ENCODE results near the gene PLA2G4B.

PLA2G4B gene

DNA sequence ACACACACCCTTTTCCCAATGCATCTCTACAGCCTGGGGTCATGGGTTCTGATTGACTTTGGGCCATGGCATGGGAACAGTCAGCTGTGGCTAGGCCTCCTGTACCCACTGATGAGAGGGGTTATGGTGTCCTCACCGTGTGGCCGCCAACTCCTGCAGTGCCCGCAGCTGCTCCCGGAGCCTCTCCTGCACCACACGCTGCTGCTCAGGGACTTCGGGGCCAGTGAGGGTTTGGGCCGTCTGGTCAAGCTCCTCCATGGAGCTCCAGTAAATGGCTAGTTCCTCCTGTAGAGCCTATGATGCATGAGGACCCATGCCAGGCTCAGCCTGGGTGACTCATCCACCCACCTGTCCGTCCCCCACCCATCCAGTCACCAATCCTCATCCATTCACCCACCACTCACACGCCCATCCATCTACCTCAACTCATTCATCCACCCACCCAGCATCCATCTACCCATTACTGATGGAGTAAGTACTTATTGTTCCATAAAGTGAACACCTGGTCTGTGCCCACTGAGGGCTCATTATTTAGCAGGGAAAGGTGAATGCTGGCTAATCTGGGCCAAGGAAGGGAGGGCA is 33.6 kb downstream of the PLA2G4B start:
- DNase-seq = no peak

DNA sequence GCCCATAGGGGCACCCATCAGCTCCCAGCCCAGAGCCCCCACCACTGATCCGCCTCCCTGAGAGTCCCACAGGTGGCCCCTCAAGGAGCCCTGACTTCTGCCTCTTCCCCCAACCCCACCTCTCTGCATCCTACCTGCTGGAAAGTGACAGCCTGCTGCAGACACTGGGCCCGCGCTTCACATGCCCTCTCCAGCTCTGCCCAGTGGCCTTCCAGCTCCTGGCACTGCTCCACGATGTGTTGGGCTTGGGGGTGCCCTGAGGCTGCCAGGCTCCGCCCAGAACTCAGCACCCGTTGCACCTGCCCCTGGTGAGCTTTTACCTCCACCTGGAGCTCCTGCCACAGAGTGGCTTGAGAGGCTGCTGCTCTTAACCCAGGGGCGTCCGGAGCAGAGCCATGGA is 35.1 kb downstream of the PLA2G4B start:
- DNase-seq = no peak

DNA sequence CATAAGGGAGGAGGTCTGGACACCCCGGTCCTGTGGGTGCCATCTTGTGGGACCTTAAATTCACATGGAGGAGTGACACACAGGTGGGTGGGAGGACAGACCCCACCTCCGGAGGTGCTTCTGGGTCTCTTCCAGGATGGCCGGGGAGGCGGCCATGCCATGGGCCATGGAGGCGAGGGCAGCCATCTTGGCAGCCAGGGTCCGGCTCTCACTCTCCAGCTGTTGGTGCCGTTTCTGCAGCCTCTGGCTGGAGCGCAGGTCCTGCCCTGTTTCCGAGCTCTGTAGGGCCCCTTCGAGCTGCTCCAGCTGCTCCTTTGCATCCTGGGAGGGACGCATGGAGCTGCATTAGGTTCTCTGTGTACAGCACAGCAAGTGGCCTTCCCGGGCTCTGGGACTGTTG is 36.1 kb downstream of the PLA2G4B start:
- DNase-seq = no peak

DNA sequence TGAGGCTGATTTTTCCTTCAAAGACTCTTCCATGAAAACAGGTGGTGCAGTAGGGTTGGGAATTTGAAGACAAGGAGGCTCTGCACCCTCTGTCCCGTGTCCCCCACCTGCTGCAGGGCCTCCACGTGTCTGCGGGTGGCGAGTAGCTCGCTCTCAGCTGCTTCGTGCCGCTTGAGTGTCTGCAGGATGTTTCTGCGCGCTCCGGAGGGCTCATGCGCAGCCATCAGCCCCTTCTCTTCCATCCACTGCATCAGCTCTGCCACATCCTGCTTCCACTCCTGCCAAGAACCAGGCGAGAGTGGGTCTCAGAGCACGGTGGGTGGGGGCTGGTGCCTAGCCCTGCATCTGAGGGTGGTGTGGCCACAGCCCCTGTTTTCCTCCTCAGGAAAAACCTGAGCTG is 37.4 kb downstream of the PLA2G4B start:
- DNase-seq = no peak

DNA sequence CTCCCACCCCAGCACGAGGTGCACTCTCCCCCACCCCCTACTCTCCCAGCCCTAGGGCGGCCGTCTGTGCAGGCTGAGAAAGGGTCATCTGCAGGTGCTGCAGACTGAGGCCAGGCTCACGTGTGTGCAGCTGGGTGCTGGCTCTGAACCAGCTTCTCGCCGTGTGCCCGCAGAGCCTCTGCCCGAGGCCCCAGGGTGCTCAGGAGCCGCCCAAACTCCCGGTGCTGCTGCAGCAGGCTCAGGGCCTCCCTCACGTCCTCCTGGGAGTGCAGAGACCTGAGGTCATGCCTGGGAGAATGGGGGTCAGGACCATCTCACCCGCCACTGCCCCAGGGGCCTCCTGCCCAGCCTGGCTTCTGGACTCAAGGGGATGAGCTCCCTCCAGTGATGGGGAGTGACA is 38.0 kb downstream of the PLA2G4B start:
- no peak for DNase-seq

DNA sequence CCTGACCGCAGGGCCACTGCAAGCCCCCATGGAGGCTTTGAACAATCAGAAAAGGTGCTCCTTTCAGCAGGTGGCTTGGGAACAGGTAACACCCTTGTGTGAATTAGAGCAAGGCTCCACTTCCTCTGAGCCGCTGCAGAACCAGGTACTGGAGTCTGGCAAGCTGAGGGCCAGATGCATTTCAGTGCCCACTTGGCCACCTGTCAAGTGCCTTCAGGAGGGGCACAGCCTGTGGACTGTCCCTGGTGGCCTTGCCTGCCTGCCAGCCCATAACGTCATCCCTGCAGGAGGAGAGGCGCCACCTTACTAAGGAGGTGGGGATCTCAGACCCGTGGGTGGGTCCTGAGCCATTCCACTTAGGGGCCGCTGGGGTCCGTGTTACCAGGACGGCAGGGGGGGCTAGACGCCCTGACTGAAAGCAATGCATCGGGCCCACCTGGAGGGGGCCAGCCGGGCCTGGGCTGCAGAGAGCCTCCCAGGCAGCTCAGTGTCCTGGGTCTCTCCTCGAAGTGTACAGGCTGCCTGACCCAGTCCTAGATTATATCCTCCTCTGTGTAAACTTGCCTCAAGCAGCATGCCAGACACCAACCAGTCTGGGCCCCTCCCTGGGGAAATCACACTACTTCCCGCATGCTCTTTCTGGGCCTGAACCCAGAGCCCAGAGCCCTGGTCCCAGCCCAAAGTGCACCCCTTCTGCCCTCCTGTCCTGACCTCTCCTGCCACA is 39.1 kb downstream of the PLA2G4B start:
- no peak for DNase-seq

DNA sequence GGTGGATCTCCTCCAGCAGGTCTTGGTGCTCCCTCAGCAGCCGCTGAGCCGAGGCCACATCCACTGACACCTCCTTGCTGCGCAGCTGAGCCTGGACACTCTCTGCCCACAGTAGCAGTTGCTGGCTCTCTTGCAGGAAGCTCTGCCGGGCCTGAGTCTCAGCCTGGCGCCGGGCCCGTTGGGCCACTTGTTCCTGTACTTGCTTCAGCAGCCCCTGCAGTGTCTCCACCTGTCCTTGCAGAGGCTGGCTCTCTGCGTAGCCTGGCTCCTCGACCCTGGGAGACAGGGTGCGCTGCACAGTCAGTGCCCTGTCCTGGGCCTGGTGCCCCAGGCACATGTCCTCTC is 39.7 kb downstream of the PLA2G4B start:
- DNase-seq = no peak

DNA sequence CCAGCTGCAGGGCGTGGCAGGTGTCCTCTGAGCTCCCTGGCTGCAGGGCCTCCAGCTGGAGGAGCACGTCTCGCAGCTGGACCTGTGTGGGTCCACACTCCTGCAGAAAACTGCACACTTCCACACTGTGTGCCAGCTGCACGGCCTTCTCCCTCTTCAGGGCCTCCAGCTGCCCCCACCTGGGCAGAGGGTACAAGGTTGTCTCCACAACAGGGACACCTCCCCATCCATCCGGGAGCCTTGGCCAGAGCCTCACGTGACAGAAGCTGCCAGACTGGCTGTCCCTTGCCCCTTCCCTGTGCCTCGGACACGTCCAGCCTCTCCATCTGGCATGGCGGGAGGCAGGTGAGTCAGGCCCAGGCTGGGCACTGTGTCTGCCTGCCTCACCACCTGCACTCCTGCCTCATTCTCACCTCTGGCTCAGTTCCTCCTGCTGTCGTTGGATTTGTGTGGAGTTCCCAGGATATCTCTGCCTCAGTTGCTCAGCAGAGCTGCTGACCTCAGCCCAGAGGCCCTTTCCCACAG is 40.7 kb downstream of the PLA2G4B start:
- no peak for DNase-seq

DNA sequence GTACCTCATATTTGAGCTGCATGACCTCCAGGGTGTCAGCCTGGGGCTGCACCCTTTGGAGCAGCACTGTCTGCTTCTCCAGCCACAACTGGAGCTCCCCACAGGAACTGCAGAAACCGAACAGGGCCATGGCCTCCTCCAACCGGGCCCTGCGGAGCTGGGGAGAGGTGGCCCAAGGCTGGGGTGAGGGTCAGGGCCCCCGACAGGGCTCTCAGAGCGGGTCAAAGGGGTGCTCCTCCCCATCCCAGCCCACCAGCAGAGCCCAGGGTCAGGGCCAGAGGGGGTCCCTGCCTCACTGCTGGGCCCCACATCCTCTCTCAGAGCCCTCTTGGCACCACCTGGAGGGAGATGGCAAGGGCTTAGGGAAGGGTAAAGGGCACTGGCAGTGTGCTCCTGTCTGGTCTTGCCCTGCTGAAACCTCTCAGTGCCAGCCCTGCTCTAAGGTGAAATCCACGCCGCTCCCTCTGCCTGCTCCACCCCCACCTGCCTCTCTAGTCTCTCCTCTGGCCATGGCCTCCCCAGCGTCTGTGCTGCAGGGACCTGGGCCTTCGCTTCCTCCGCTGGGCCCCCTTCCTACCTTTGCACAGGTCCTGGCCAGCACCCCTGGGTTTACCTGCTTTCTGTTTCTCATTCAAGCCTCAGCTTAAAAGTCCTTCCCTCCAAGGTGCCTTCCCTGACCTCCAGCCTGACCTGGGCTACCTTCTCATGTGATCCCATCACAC is 41.7 kb downstream of the PLA2G4B start:
- DNase-seq = no peak

DNA sequence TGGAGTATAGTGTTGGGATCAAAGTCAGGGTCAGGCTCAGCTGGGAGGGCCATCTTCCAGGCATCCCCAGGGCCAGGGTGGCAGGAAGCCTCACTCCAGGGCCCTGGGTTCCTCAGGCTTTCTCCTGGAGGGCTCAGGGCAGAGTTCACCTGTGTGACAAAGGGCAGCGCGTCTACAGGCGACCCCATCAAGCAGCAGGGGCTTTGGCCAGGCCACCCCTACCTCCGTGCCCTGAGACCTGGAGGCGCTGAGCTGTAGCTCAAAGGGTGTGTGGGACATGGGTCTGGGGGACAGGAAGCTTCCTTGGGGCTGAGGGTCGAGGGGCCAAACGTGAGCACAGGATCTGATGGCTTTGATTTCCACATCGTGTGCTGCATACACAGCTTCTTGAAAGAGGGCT is 42.4 kb downstream of the PLA2G4B start:
- no peak for DNase-seq

DNA sequence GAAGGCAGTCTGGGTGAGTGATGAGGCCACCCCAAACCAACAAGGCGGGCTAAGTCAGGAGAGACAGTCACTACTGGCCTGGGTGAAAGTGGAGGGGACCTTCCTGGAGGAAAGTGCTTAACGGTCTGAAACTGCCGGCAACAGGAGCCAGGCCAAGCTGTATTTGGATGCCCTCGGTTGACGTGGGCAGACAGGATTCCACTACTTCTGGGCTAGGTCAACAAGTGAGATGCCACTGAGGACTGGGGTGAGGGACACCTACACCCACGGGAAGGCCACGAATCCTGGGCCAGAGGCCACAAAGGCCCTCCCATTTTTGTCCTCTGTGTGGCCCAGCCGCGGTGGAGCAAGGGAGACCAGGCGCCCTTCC is 42.9 kb downstream of the PLA2G4B start:
- DNase-seq = no peak

DNA sequence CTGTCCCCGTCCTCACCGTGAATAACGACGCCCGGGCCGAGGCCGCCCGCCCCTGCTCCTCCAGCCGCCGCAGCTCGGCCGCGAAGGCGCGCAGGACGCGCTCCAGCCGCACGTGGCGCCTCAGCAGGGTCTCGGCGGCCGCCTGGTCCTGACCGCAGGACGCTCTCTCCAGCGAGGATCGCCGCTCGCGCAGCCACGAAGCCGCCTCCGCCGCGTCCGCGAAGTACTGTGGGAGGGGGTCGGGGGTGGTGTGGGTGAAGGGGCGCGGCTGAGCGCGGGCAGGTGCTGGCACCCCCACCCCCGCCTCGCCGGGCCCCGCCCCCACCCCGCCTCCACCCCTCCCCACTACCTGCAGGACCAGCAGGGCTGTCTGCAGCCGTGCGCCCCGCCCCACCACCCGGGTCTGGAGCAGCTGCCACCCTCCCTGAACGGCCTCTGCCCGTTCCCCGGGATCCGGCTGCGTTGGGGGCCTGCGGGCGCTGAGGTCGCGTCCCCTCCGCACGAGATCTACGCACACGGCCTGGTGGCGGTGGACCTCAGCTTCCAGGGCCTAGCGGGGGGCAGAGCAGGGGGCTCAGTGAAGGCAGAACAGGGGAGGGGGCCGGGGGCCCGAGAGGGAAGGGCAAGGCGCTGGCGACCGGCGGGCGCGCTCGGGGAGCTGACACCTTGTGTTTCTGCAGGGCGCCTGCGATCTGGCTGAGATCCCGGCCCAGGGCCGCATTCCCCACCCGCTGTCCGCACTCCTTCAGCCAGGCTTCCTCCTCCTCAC is 43.5 kb downstream of the PLA2G4B start:
- DNase-seq = no peak

DNA sequence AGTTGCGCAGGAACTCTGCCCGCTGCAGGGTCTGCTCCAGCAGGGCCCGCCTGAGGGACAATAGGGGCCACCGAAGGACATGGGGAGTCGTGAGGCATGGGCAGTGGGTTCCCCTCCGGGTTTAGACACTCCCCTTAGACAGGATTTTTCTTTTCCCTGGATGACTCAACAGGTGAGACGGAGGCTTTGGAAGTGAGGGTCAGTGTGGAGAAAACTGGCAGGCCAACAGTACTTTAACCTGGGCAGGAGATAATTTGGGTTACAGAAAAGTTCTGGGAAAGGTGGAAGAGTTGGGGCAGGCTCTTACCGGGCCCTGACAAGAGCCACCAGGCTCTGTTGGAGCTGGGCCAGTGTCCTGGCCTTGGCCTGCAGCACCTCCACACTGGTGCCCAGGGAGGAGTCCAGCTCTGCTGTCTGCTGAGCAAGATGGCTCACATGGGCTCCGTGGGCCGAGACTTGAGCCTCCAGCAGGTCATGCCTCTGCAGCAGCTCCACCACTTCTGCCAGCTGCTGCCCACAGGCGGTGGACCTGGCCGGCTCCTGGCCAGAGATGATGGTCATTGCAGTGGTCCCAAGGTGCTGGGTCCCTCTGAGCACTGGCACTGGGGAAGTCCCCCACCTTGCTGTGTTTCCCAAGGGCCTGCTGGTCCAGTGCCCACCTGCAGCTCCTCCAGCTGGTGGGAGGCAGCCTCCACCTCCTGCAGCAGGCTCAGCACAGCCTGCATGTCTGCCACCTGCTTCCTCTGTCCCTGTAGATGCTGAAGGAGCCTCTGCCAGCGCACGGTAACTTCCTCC is 44.2 kb downstream of the PLA2G4B start:
- DNase-seq = no peak

DNA sequence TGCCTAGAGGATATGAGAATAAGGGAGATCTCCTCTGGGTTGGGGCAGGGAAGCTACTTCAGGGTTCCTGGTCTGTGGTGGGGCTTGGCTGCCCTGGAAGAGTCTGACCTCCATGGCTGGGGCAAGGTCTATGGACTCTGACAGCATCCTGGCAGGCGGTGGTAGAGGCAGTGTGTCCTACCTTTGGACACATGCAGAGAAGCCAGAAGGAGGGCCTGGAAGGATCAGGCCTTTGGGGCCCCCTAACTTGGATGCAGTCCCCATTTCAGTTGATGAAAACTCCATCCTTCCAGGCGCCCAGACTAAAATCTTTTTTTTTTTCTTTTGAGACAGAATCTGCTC is 44.8 kb downstream of the PLA2G4B start:
- DNase-seq = no peak

DNA sequence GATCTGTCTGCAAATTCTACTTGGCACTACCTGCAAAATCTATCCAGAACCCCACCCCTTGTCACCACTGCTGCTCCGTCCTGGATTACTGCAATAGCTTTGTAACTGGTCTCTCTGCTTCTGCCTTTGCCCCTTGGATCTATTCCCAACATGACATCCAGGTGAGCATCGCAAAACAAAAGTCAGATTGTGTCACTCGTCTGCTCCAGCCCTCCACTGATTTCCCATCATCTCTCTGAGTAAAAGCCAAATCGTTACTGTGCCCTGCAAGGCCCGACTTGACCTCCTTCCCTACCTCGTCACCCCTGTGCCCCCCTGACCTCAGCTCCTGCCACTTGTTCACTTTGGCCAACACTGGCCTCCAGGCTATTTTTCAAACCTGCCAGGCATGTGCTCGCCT is 45.8 kb downstream of the PLA2G4B start:
- no peak for DNase-seq

DNA sequence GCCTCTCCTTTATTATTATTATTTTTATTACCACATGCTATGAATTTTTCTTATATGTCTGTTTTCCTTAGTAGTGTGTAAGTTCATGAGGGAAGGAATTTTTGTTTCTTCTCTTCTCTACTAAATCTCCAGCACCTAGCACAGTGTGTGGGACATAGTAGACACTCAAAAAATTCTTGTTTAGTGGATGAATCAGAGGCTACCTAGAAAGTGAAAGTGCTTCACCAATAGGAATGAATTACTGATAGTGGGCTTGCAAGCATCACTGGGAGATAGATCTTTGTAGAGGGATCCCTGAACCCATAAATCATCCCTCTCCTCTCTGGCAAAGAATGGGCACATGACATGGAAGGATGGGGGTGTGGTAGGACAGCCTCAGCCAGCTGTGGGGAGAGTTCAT is 46.7 kb downstream of the PLA2G4B start:
- no peak for DNase-seq

DNA sequence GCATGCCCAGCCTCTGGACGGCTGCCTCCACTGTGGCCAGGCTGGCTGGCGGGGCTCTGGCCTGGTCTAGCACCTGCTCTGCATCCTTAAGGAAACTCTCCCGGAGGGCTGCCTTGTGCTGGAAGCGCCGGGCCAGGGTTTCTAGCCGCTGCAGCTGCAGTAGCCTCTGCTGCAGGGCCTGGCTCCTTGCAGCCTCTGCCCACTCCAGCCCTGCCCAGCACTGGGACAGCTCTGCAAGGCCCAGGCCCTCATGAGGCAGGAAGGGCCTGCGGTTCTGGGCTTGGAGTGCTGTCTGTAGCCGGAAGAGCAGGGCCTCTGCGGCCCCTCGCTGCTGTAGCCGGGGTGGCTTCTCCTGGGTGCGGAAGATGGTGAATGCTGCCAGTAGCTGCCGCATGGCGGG is 47.2 kb downstream of the PLA2G4B start:
- no peak for DNase-seq

DNA sequence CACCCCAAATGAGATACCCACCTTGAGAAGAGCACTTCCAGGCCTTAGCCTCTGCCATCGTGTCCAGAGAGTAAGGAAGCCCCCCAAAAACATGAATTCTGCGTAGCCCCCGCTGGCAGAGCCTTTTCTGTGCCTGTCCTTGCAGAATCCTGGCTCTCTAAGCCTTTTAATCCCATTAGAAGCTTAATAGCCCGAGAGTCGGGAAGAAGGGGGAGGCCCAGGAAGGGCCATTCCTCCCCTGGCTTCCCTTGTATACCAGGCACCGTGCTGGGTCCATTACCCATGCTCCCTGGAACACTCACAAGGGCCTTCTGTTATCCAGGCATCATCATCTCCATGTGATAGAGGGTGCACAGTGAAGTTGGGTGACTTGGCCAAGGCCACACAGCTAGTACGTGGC is 48.1 kb downstream of the PLA2G4B start:
- no peak for DNase-seq

DNA sequence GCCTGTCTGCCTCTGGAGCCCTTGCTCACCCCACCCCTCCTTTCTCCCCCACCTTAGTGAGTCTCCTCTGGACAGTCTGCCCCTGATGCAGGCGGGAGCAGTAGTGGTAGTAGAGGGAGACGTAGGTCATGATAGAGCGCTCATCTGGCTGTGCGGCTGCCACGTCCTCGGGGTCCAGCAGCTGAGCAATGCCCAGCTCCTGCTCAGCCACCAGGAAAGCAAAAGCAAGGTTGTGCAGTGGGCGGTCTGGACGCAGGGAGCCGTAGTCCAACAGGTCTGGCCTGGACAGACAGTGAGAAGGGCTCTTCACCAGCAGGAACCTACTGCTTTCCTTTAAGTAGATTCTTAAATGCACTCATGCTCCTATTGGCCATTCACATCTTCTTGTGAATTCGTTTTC is 48.5 kb downstream of the PLA2G4B start:
- no peak for DNase-seq

DNA sequence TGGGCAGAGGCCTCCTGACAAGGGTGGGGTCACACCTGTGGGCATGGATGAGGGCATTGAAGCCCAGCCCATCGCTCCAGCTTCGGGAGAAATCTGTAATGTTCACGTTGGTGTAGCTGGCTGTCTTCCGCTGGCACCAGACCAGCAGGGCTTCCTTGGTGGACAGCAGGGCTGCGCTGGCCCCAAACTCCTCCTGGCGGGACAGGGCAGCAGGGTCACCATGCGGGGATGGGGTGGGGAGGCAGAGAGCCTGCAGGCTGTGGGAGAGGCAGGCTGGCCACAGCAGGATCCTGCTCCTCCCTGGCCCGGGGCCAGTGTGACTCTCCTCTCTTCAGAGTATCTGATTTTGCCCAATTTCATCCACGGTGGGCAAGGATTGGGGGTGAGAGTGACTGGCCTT is 49.2 kb downstream of the PLA2G4B start:
- DNase-seq = no peak

DNA sequence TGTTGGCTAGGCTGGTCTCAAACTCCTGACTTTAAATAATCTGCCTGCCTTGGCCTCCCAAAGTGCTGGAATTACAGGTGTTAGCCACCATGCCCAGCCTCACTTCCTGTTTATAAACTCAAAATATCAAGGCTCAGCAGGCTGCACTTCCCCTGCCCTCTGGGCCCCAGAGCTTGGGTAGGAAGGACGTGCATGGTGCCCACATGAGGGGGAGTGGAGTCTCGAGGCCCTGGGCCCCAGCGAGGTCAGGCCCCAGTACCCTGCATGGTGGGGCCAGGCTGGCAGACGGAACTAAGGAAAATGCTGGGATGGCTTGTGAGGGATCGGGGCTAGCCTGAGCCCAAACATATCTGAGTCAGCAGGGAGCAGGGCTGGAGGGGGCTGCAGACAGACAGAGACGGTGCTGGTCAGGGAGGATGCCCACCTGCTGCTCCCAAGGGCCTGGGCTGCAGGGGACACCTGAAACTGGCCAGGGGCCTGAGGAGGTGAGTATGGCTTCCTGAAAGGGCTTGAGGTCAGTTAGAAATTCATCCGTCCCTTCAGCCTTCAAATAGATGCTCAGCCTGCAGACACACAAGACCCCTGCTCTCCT is 50.1 kb downstream of the PLA2G4B start:
- no peak for DNase-seq

DNA sequence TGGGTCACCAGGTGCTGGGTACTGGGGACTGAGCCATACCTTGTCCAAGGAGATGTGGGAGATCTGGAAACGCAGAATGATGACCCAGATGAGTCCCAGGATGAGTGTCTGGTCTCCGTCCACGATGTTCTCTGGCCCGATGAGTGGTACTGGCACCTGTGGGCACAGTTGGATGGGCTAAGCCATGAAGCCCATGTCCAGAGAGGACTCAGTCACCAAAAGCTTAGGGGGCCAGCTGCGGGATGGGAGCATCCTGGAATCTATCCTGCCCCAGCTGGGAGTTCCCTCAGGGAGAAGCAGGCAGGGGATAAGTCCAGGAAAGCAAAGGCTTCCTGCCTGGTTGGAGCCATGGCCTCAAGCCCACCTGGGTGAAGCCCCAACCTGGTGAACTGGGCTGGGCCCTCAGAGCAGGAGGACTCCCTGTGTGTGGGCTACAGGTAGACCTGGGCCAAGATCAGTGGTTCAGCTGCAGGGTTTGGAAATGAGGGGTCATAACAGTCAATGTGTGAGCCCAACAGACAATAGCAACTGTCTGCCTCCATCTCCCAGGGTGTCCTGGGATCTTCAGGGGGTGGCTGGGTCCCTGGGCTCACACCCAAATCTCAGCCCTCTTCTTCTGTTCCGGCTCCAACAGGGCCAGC is 51.5 kb downstream of the PLA2G4B start:
- DNase-seq = no peak
